GM23338 (cell line): ENCODE data around the gene ZNF665.
"Not testable (repeated sequence)": the region's sequence is repeated elsewhere in the genome, so short reads cannot be mapped to it uniquely, and the experiment has no call there.

Source experiments
- CREB1 ChIP-seq: fragments of 250-450 bp; sonication (Bioruptor Pico); IDR thresholded peaks from 2 replicates; pipeline ENCODE4 v1.5.0; 2020; ENCODE audit warnings: low read depth, mild to moderate bottlenecking, moderate library complexity
- EZH2 ChIP-seq: fragments of 200-600 bp; sonication (generic); IDR thresholded peaks from one replicate; pipeline ENCODE4 v1.8.0; 2017; ENCODE audit warnings: antibody characterized with exemption, mild to moderate bottlenecking, low read depth; ENCODE audit not compliant: unreplicated experiment
- EZH2phosphoT487 ChIP-seq: fragments of 200-600 bp; sonication (generic); IDR thresholded peaks from one replicate; pipeline ENCODE4 v1.8.1; 2018; ENCODE audit warnings: antibody characterized with exemption; ENCODE audit not compliant: unreplicated experiment
- STAT1 ChIP-seq: IDR thresholded peaks from one replicate; pipeline ENCODE4 v1.6.1; 2016; ENCODE audit warnings: antibody characterized with exemption; ENCODE audit not compliant: unreplicated experiment
- TF ChIP-seq, protein P1 (sequence below), 2 experiments: fragments of 200-600 bp in 1 of 2; sonication (generic) in 1 of 2; conservative IDR thresholded peaks; 2 replicates each; pipeline versions ENCODE4 v1.5.1 to v1.6.1; 2016 to 2017; ENCODE audit warnings: antibody characterized with exemption in 2 of 2, low read depth in 2 of 2, mild to moderate bottlenecking in 2 of 2, moderate library complexity in 1 of 2

DNA sequence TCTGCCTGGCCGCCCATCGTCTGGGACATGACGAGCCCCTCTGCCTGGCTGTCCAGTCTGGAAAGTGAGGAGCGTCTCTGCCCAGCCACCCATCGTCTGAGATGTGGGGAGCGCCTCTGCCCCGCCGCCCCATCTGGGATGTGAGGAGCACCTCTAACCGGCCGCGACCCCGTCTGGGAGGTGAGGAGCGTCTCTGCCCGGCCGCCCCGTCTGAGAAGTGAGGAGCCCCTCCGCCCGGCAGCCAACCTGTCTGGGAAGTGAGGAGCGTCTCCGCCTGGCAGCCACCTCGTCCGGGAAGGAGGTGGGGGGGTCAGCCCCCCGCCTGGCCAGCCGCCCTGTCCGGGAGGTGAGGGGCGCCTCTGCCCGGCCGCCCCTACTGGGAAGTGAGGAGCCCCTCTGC lies 29.6 kb upstream of the ZNF665 start:
- TF ChIP-seq, protein P1, sequence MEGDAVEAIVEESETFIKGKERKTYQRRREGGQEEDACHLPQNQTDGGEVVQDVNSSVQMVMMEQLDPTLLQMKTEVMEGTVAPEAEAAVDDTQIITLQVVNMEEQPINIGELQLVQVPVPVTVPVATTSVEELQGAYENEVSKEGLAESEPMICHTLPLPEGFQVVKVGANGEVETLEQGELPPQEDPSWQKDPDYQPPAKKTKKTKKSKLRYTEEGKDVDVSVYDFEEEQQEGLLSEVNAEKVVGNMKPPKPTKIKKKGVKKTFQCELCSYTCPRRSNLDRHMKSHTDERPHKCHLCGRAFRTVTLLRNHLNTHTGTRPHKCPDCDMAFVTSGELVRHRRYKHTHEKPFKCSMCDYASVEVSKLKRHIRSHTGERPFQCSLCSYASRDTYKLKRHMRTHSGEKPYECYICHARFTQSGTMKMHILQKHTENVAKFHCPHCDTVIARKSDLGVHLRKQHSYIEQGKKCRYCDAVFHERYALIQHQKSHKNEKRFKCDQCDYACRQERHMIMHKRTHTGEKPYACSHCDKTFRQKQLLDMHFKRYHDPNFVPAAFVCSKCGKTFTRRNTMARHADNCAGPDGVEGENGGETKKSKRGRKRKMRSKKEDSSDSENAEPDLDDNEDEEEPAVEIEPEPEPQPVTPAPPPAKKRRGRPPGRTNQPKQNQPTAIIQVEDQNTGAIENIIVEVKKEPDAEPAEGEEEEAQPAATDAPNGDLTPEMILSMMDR (conservative IDR thresholded peaks at IDR 0.05; ENCODE audit: low read depth in 2 of 2) = not testable (repeated sequence)
- TF ChIP-seq CREB1 (CRISPR knock-in tag); EZH2; STAT1; EZH2phosphoT487: not testable (repeated sequence)
